HEK293 (cell line): ENCODE results near the gene NOVA1.

Experiments used
- CTCF ChIA-PET: fragments of 350-600 bp; formaldehyde crosslinking; extraction: SDS; loops from one replicate; lab custom pipeline; 2021; ENCODE audit warnings: antibody characterized with exemption; lab: Yijun Ruan, JAX
- POLR2A ChIA-PET: fragments of 300-600 bp; formaldehyde crosslinking; extraction: SDS; loops from one replicate; lab custom pipeline; 2020; ENCODE audit warnings: antibody characterized with exemption, inconsistent platforms; lab: Yijun Ruan, JAX
- H3K27ac ChIP-seq: fragments of 200-500 bp; sonication (Bioruptor generic); 2 replicates; pipeline ENCODE4 v1.5.1; 2014; ENCODE audit warnings: low read depth, low read length, control low read depth, inconsistent platforms; ENCODE audit errors: extremely low read depth
- H3K36me3 ChIP-seq, 2 experiments: fragments of 200-500 bp in 1 of 2; sonication (Bioruptor generic) in 1 of 2; 1 replicate in 1 of 2; 2 replicates in 1 of 2; pipeline ENCODE4 v1.5.1; 2014 to 2017; ENCODE audit warnings: inconsistent platforms in 2 of 2, low read length in 2 of 2; ENCODE audit not compliant: control insufficient read depth in 2 of 2, insufficient read depth in 1 of 2
- H3K4me1 ChIP-seq: fragments of 200-500 bp; sonication (Bioruptor generic); 2 replicates; pipeline ENCODE4 v1.5.1; 2014; ENCODE audit warnings: mild to moderate bottlenecking, low read length, inconsistent platforms; ENCODE audit not compliant: control insufficient read depth, insufficient read depth
- H3K4me3 ChIP-seq: 2 replicates; pipeline ENCODE4 v1.5.1; 2011; ENCODE audit warnings: low read depth, mild to moderate bottlenecking, control low read depth, low read length, moderate library complexity
- H3K9me3 ChIP-seq: fragments of 200-500 bp; sonication (Bioruptor generic); 2 replicates; pipeline ENCODE4 v1.5.1; 2014; ENCODE audit warnings: low read depth, low read length, inconsistent platforms; ENCODE audit not compliant: control insufficient read depth, insufficient read depth
- CTCF ChIP-seq: fragments of 450-650 bp; formaldehyde crosslinking; IDR thresholded peaks from 2 replicates; pipeline ENCODE4 v1.5.1; 2016; ENCODE audit warnings: missing biosample characterization, missing genetic modification characterization
- KLF10 ChIP-seq: fragments of 450-650 bp; IDR thresholded peaks from 2 replicates; pipeline ENCODE4 v1.5.1; 2018; ENCODE audit warnings: missing biosample characterization, mild to moderate bottlenecking, missing genetic modification characterization
- KLF17 ChIP-seq: fragments of 450-650 bp; formaldehyde crosslinking; IDR thresholded peaks from 2 replicates; pipeline ENCODE4 v1.5.1; 2016; ENCODE audit warnings: missing biosample characterization, missing genetic modification characterization
- KLF9 ChIP-seq: fragments of 450-650 bp; formaldehyde crosslinking; IDR thresholded peaks from 2 replicates; pipeline ENCODE4 v1.5.1; 2016; ENCODE audit warnings: missing biosample characterization, missing genetic modification characterization, low read depth
- PRDM6 ChIP-seq: fragments of 450-650 bp; formaldehyde crosslinking; IDR thresholded peaks from 2 replicates; pipeline ENCODE4 v1.5.1; 2017; ENCODE audit warnings: missing biosample characterization, missing genetic modification characterization
- RBAK ChIP-seq: fragments of 450-650 bp; formaldehyde crosslinking; IDR thresholded peaks from 2 replicates; pipeline ENCODE4 v1.5.1; 2016; ENCODE audit warnings: missing biosample characterization, missing genetic modification characterization
- SCRT2 ChIP-seq: fragments of 450-650 bp; formaldehyde crosslinking; IDR thresholded peaks from 2 replicates; pipeline ENCODE4 v1.5.1; 2016; ENCODE audit warnings: missing biosample characterization, missing genetic modification characterization
- ZBTB10 ChIP-seq: fragments of 450-650 bp; formaldehyde crosslinking; IDR thresholded peaks from 2 replicates; pipeline ENCODE4 v1.5.1; 2016; ENCODE audit warnings: missing biosample characterization, missing genetic modification characterization
- ZNF140 ChIP-seq: fragments of 450-650 bp; formaldehyde crosslinking; IDR thresholded peaks from 2 replicates; pipeline ENCODE4 v1.5.1; 2016; ENCODE audit warnings: missing biosample characterization, missing genetic modification characterization
- ZNF169 ChIP-seq: fragments of 450-650 bp; formaldehyde crosslinking; IDR thresholded peaks from 2 replicates; pipeline ENCODE4 v1.5.1; 2016; ENCODE audit warnings: missing biosample characterization, missing genetic modification characterization
- ZNF223 ChIP-seq: fragments of 450-650 bp; formaldehyde crosslinking; IDR thresholded peaks from 2 replicates; pipeline ENCODE4 v1.5.1; 2016; ENCODE audit warnings: missing biosample characterization, missing genetic modification characterization
- ZNF274 ChIP-seq, 2 experiments: fragments of 200-500 bp in 1 of 2; fragments of 450-650 bp in 1 of 2; sonication (Bioruptor generic) in 1 of 2; formaldehyde crosslinking in 1 of 2; IDR thresholded peaks; 2 replicates each; pipeline versions ENCODE4 v1.5.1 to v1.6.1; 2014 to 2016; ENCODE audit warnings: borderline replicate concordance in 1 of 2, inconsistent platforms in 1 of 2, low read length in 1 of 2, missing biosample characterization in 1 of 2, missing genetic modification characterization in 1 of 2
- ZNF362 ChIP-seq: fragments of 450-650 bp; formaldehyde crosslinking; IDR thresholded peaks from 2 replicates; pipeline ENCODE4 v1.5.1; 2016; ENCODE audit warnings: missing biosample characterization, missing genetic modification characterization
- ZNF366 ChIP-seq: fragments of 450-650 bp; formaldehyde crosslinking; conservative IDR thresholded peaks from 2 replicates; pipeline ENCODE4 v1.5.1; 2016; ENCODE audit warnings: missing biosample characterization, missing genetic modification characterization
- ZNF426 ChIP-seq: fragments of 450-650 bp; formaldehyde crosslinking; IDR thresholded peaks from 2 replicates; pipeline ENCODE4 v1.5.1; 2017; ENCODE audit warnings: missing biosample characterization, missing genetic modification characterization, mild to moderate bottlenecking, inconsistent platforms, moderate library complexity
- ZNF530 ChIP-seq: fragments of 450-650 bp; formaldehyde crosslinking; IDR thresholded peaks from 2 replicates; pipeline ENCODE4 v1.5.1; 2016; ENCODE audit warnings: low read depth, missing biosample characterization, missing genetic modification characterization
- ZNF544 ChIP-seq: fragments of 450-650 bp; formaldehyde crosslinking; IDR thresholded peaks from 2 replicates; pipeline ENCODE4 v1.5.0; 2017; ENCODE audit warnings: missing biosample characterization, missing genetic modification characterization
- ZNF76 ChIP-seq: fragments of 450-650 bp; formaldehyde crosslinking; IDR thresholded peaks from 2 replicates; pipeline ENCODE4; 2016; ENCODE audit warnings: low read depth, missing biosample characterization, missing genetic modification characterization, borderline replicate concordance
- ZNF777 ChIP-seq: fragments of 450-650 bp; formaldehyde crosslinking; IDR thresholded peaks from 2 replicates; pipeline ENCODE4 v1.5.1; 2017; ENCODE audit warnings: missing biosample characterization, missing genetic modification characterization, borderline replicate concordance
- TF ChIP-seq, protein P1 (sequence below): fragments of 450-650 bp; formaldehyde crosslinking; IDR thresholded peaks from 2 replicates; pipeline ENCODE4 v1.5.1; 2016; ENCODE audit warnings: missing biosample characterization, missing genetic modification characterization, low read depth
- TF ChIP-seq, protein P2 (sequence below): fragments of 450-650 bp; formaldehyde crosslinking; IDR thresholded peaks from 2 replicates; pipeline ENCODE4 v1.5.1; 2016; ENCODE audit warnings: missing biosample characterization, missing genetic modification characterization

The NOVA1 gene

GRCh38 chr14:26443654-26444053 is 154.2 kb downstream of the NOVA1 start (continued):
- TF ChIP-seq ZBTB10 (tag by site-specific recombination) (no peak), ZNF76 (tag by site-specific recombination) (no peak), RBAK (tag by site-specific recombination) (no peak), PRDM6 (tag by site-specific recombination) (no peak)
- TF ChIP-seq, protein P1, sequence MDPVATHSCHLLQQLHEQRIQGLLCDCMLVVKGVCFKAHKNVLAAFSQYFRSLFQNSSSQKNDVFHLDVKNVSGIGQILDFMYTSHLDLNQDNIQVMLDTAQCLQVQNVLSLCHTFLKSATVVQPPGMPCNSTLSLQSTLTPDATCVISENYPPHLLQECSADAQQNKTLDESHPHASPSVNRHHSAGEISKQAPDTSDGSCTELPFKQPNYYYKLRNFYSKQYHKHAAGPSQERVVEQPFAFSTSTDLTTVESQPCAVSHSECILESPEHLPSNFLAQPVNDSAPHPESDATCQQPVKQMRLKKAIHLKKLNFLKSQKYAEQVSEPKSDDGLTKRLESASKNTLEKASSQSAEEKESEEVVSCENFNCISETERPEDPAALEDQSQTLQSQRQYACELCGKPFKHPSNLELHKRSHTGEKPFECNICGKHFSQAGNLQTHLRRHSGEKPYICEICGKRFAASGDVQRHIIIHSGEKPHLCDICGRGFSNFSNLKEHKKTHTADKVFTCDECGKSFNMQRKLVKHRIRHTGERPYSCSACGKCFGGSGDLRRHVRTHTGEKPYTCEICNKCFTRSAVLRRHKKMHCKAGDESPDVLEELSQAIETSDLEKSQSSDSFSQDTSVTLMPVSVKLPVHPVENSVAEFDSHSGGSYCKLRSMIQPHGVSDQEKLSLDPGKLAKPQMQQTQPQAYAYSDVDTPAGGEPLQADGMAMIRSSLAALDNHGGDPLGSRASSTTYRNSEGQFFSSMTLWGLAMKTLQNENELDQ (tag by site-specific recombination): no peak

DNA sequence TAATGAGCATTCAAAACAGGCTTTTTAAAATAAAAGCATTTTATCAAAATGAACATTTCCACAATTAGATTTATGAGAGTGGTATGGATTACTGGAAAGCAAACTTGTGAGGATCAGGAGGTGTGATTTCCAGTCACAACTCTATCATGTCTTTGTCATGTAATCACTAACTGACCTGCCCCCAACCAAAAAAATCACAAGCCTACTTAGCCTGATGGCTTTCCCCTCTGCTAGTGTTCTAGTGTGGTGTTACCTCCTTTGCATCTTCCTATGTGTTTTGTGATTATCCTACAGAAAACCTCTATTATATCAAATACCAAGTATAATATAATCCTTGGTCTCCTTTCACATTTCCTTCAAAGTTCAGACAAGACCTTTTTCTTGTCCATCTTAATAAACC is 168.6 kb downstream of the NOVA1 start:
- TF ChIP-seq KLF9 (tag by site-specific recombination) (no peak), ZNF169 (tag by site-specific recombination) (no peak), SCRT2 (no peak), ZNF140 (tag by site-specific recombination) (no peak), KLF17 (tag by site-specific recombination) (no peak), ZNF426 (no peak), KLF10 (tag by site-specific recombination) (no peak), ZNF530 (no peak), CTCF (tag by site-specific recombination) (no peak), ZNF544 (no peak), ZNF366 (tag by site-specific recombination) (no peak), ZNF274 (IDR thresholded peaks at IDR 0.05; ENCODE audit: low read length) (no peak), ZNF274 (tag by site-specific recombination; IDR thresholded peaks at IDR 0.05; ENCODE audit: borderline replicate concordance) (no peak), ZNF777 (tag by site-specific recombination) (no peak), ZNF362 (tag by site-specific recombination) (no peak), ZNF223 (tag by site-specific recombination) (no peak)
- TF ChIP-seq, protein P2, sequence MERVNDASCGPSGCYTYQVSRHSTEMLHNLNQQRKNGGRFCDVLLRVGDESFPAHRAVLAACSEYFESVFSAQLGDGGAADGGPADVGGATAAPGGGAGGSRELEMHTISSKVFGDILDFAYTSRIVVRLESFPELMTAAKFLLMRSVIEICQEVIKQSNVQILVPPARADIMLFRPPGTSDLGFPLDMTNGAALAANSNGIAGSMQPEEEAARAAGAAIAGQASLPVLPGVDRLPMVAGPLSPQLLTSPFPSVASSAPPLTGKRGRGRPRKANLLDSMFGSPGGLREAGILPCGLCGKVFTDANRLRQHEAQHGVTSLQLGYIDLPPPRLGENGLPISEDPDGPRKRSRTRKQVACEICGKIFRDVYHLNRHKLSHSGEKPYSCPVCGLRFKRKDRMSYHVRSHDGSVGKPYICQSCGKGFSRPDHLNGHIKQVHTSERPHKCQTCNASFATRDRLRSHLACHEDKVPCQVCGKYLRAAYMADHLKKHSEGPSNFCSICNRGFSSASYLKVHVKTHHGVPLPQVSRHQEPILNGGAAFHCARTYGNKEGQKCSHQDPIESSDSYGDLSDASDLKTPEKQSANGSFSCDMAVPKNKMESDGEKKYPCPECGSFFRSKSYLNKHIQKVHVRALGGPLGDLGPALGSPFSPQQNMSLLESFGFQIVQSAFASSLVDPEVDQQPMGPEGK: no peak
- Histone ChIP-seq H3K9me3 (no peaks in the 10 kb centered on the region), H3K36me3 (no peaks in the 10 kb centered on the region), H3K27ac (no peak overlapping the region), H3K4me1 (no peaks in the 10 kb centered on the region), H3K4me3 (no peak overlapping the region)
- POLR2A ChIA-PET: no interaction called here
- CTCF ChIA-PET: interaction anchor here (0.6 kb wide), 1 partner anchor 102 kb away, joined by 3 read pairs; no protein-coding TSS in a partner anchor
